EH (cell line): ENCODE data around the gene CDH12.

ENCODE experiments used
- DNase-seq: peaks from one replicate; pipeline ENCODE4 v3.0.0-alpha.2; 2015; ENCODE audit warnings: low read depth

The CDH12 gene

DNA sequence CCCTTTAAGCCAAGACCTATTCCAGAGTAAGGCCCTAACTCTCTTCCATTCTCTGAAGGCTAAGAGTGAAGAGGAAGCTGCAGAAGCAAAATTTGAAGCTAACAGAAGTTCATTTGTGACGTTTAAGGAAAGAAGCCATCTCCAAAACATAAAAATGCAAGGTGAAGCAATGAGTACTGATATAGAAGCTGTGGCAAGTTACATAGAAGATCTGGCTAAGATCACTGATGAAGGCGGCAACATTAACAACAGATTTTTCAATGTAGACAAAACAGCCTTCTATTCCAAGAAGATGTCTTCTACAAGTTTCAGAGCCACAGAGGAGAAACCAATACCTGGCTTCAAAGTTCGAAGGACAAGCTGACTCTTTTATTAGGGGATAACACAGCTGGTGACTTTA, 1143.4 kb downstream of the CDH12 start:
- no peak for DNase-seq

DNA sequence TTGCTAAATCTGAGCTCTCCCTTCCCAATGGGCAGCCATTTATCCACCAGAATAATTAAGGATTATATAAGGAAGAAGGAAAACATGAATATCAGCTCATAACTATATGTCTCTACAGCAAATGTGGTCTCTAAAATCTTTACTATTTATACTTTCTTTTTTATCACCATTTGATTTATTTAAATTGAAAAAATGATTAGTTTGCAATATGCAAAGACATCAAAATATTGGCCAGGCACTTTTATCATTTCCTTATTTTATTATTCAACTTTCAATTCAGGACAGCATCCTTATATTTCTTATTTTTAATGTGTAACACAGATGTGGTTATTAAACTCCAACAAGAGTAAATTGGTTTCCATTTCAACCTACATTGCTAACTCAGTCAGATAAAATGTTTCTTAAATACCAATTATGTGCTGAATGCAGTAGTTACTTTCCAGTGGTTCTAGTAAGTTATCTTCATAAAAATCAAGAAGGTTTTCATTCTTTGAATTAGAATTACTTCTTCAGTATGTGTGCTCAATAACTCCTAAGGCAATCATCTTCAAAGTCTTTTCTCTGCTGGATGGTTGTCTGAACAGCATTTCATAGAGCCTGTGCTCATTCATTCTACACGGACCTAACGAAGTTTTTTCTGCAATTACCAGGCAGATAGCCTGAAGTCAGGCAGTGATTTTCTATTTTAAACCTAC, 1148.0 kb downstream of the CDH12 start:
- DNase-seq, result no peak

DNA sequence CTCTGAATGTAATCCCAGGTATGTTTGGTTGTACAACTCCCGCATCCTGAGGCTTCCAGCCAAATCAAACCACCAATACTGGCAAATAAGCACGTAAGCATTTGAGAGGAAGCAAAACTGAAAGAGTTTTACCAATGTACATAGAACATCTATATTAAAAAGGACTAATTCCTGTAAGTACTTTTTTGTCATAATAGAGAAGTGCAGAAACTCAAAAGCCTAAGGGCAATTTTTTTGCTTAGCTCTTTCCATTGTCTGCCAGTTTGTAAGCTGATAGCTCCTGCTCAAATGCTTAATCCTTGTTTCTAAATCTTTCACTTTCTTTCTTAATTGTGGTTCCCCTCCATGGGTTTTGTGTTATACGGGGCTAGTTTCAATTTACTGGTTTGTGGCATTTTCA, 1151.8 kb downstream of the CDH12 start:
- no peak for DNase-seq
